HepG2 (cell line): Measurements from ENCODE around the gene DMAP1. TPM values are rescaled to one million over a fixed set of nuclear protein-coding genes. Genes with fewer than 3 reads are reported as not detected.

Experiments used
- ATAC-seq: fragments of 200-7000 bp; cut with Tn5 transposase; 3 replicates; pipeline ENCODE4 v1.9.1; 2020; ENCODE audit warnings: mild to moderate bottlenecking, moderate library complexity
- BruUV-seq: library from RNA; stranded (reverse); fragments of 400-500 nt; replicated peaks from 2 replicates; lab custom pipeline; 2021; lab: Mats Ljungman, UMichigan
- CTCF ChIA-PET: fragments of 300-600 bp; formaldehyde crosslinking; extraction: SDS; loops from one replicate; lab custom pipeline; 2021; ENCODE audit warnings: low total read pairs, inconsistent platforms, low intra/inter-chr PET ratio; lab: Yijun Ruan, JAX
- POLR2A ChIA-PET: fragments of 350-600 bp; sonication (Branson Sonifier 250); formaldehyde crosslinking; loops from one replicate; lab custom pipeline; 2020; ENCODE audit warnings: antibody characterized with exemption, inconsistent platforms; lab: Yijun Ruan, JAX
- DNase-seq: peaks from one replicate; pipeline ENCODE4 v3.0.0-alpha.2; 2015; ENCODE audit warnings: low spot score
- FAIRE-seq: peaks from 3 replicates; lab custom pipeline; 2011; peaks lifted over from hg19 to GRCh38; lab: Jason Lieb, UNC
- H2AFZ ChIP-seq: one replicate; pipeline ENCODE4 v1.6.1; 2011; ENCODE audit warnings: low read length, inconsistent platforms
- H3K27ac ChIP-seq: fragments of 300-600 bp; 3 replicates; pipeline ENCODE4 v1.8.0; 2011; ENCODE audit warnings: mixed run types, mild to moderate bottlenecking, mixed read lengths, low read length, inconsistent platforms; ENCODE audit not compliant: insufficient read depth; ENCODE audit errors: extremely low read length
- H3K27me3 ChIP-seq, 2 experiments: fragments of 200-600 bp in 1 of 2; 2 replicates in 1 of 2; 3 replicates in 1 of 2; pipeline versions ENCODE4 v1.6.0 to v1.8.0; 2011; ENCODE audit warnings: low read length in 2 of 2, mild to moderate bottlenecking in 2 of 2, moderate library complexity in 2 of 2, inconsistent platforms in 1 of 2; ENCODE audit not compliant: insufficient read depth in 2 of 2, control insufficient read depth in 1 of 2
- H3K36me3 ChIP-seq, 2 experiments: fragments of 200-600 bp in 1 of 2; replicated peaks in 1 of 2; 2 replicates in 1 of 2; 3 replicates in 1 of 2; pipeline versions ENCODE4 v1.5.1 to v1.8.0; 2011; ENCODE audit warnings: low read length in 2 of 2, inconsistent platforms in 1 of 2; ENCODE audit not compliant: insufficient read depth in 2 of 2, control insufficient read depth in 1 of 2
- H3K4me1 ChIP-seq: 2 replicates; pipeline ENCODE4 v1.5.1; 2012; ENCODE audit warnings: low read length, inconsistent platforms; ENCODE audit not compliant: insufficient read depth
- H3K4me2 ChIP-seq: 2 replicates; pipeline ENCODE4 v1.6.0; 2011; ENCODE audit warnings: low read depth, low read length, inconsistent platforms
- H3K4me3 ChIP-seq, 3 experiments: fragments of 200-600 bp in 1 of 3; sonication (generic), shearing (Covaris generic) in 1 of 3; replicated peaks in 1 of 3; 2 replicates each; pipeline ENCODE4 v1.5.1; 2011 to 2016; ENCODE audit warnings: low read length in 3 of 3, inconsistent platforms in 2 of 3, low read depth in 2 of 3, mild to moderate bottlenecking in 2 of 3, control low read depth in 1 of 3, mixed read lengths in 1 of 3; ENCODE audit not compliant: insufficient read depth in 1 of 3
- H3K79me2 ChIP-seq: one replicate; pipeline ENCODE4 v1.6.1; 2011; ENCODE audit warnings: low read length, inconsistent platforms; ENCODE audit not compliant: insufficient read depth
- H3K9ac ChIP-seq: 2 replicates; pipeline ENCODE4 v1.6.0; 2011; ENCODE audit warnings: mild to moderate bottlenecking, low read depth, low read length, inconsistent platforms; ENCODE audit not compliant: insufficient read depth
- H3K9me3 ChIP-seq: 2 replicates; pipeline ENCODE4 v1.5.1; 2012; ENCODE audit warnings: mild to moderate bottlenecking, low read length
- H4K20me1 ChIP-seq: 2 replicates; pipeline ENCODE4 v1.6.0; 2011; ENCODE audit warnings: inconsistent platforms, mild to moderate bottlenecking, low read length, moderate library complexity; ENCODE audit not compliant: insufficient read depth
- CEBPG ChIP-seq: IDR thresholded peaks from 2 replicates; pipeline ENCODE4 v1.6.1; 2016
- FOXJ3 ChIP-seq: sonication (generic); formaldehyde crosslinking; IDR thresholded peaks from 2 replicates; pipeline ENCODE4 v1.4.0; 2020; ENCODE audit warnings: missing genetic modification reagents, mild to moderate bottlenecking, borderline replicate concordance
- GLI4 ChIP-seq: sonication (generic); formaldehyde crosslinking; IDR thresholded peaks from 2 replicates; pipeline ENCODE4 v1.5.1; 2020; ENCODE audit warnings: missing genetic modification reagents, mild to moderate bottlenecking, moderate library complexity, borderline replicate concordance
- LCORL ChIP-seq, 2 experiments: fragments of 450-650 bp in 1 of 2; sonication (generic) in 1 of 2; formaldehyde crosslinking in 1 of 2; IDR thresholded peaks; 2 replicates each; pipeline versions ENCODE4 v1.5.0 to v1.6.1; 2017 to 2020; ENCODE audit warnings: antibody characterized with exemption in 1 of 2, missing genetic modification reagents in 1 of 2
- NCOA5 ChIP-seq: sonication (generic); formaldehyde crosslinking; IDR thresholded peaks from 2 replicates; pipeline ENCODE4 v1.4.0; 2020; ENCODE audit warnings: missing genetic modification reagents
- PHB2 ChIP-seq: fragments of 450-650 bp; IDR thresholded peaks from 2 replicates; pipeline ENCODE4 v1.6.1; 2018; ENCODE audit not compliant: partially characterized antibody
- REXO4 ChIP-seq: sonication (generic); formaldehyde crosslinking; IDR thresholded peaks from 2 replicates; pipeline ENCODE4 v1.8.0; 2022; ENCODE audit warnings: missing genetic modification reagents, mild to moderate bottlenecking, borderline replicate concordance
- U2AF1 ChIP-seq: fragments of 200-400 bp; formaldehyde crosslinking; optimal IDR thresholded peaks from 2 replicates; pipeline ENCODE3; 2017; ENCODE audit warnings: mild to moderate bottlenecking, low read depth, low read length
- ZBTB39 ChIP-seq: sonication (generic); formaldehyde crosslinking; IDR thresholded peaks from 2 replicates; pipeline ENCODE4 v1.5.0; 2020; ENCODE audit warnings: missing genetic modification reagents
- ZNF577 ChIP-seq: sonication (generic); formaldehyde crosslinking; IDR thresholded peaks from 2 replicates; pipeline ENCODE4 v1.4.0; 2020; ENCODE audit warnings: mild to moderate bottlenecking, low read depth, missing genetic modification reagents, borderline replicate concordance
- ZNF766 ChIP-seq: sonication (generic); formaldehyde crosslinking; IDR thresholded peaks from 2 replicates; pipeline ENCODE4 v1.5.0; 2020; ENCODE audit warnings: missing genetic modification reagents, borderline replicate concordance
- ZSCAN30 ChIP-seq: sonication (generic); formaldehyde crosslinking; IDR thresholded peaks from 2 replicates; pipeline ENCODE4 v1.5.0; 2020; ENCODE audit warnings: mild to moderate bottlenecking, missing genetic modification reagents
- ZSCAN9 ChIP-seq: IDR thresholded peaks from 2 replicates; pipeline ENCODE4 v1.6.1; 2016; ENCODE audit warnings: borderline replicate concordance
- WGBS: methylation state at CpG from one replicate; pipeline ENCODE4 v1.1.6; 2017; ENCODE audit warnings: low lambda C conversion rate; 5-methylcytosine and 5-hydroxymethylcytosine counted together
- in situ Hi-C: cut with HindIII; loops from 2 replicates; pipeline ENCODE4 v1.10.0; 2017; ENCODE audit warnings: low pct_unique_long_range_greater_than_20kb; ENCODE audit not compliant: extremely low pct_ligation_motif_present
- intact Hi-C: fragments of 100-400 bp; cut with micrococcal nuclease; formaldehyde crosslinking; loops from one replicate; pipeline ENCODE4 v1.10.0; 2022; ENCODE audit not compliant: unreplicated experiment
- polyA plus RNA-seq, 8 experiments: library from polyadenylated mRNA; depleted of rRNA in 3 of 8; stranded (reverse) in 7 of 8; unstranded in 1 of 8; fragments of >200 nt; fragmentation: Illumina TruSeq in 4 of 8; extraction: Trizol in 4 of 8; gene quantifications; 2 replicates each; pipeline versions ENCODE4 v1.2.1 to v1.2.3, GENCODE V29; 2011 to 2016; ENCODE audit warnings: low read depth in 4 of 8, missing spikeins in 1 of 8, mixed read lengths in 1 of 8; ENCODE audit not compliant: insufficient read depth in 1 of 8
- total RNA-seq, 5 experiments: library from RNA; depleted of rRNA; stranded (reverse); fragments of >200 nt; fragmentation: Illumina TruSeq; extraction: Trizol; gene quantifications; 2 replicates each; pipeline ENCODE4 v1.2.3, GENCODE V29; 2016; ENCODE audit warnings: low read depth in 1 of 5
- TF ChIP-seq, protein P1 (sequence below): sonication (generic); formaldehyde crosslinking; conservative IDR thresholded peaks from 2 replicates; pipeline ENCODE4 v1.4.0; 2020; ENCODE audit warnings: missing genetic modification reagents
- TF ChIP-seq, protein P2 (sequence below): sonication (generic); formaldehyde crosslinking; IDR thresholded peaks from 2 replicates; pipeline ENCODE4 v1.8.1; 2023; ENCODE audit warnings: missing genetic modification reagents, inconsistent platforms, borderline replicate concordance
- TF ChIP-seq, protein P3 (sequence below): IDR thresholded peaks from 2 replicates; pipeline ENCODE4 v1.6.1; 2016; ENCODE audit warnings: low read depth

DMAP1 gene
- total and polyA plus RNA-seq, 2 of the 13 experiments (the other 11 are each of a cell fraction or from before 2014, with no cell fraction given): 17.6 to 32.7 TPM

GRCh38 chr1:44266400-44267344 is 53.4 kb downstream of the DMAP1 start:
- Histone ChIP-seq H2AFZ (no peak overlapping the region), H3K27me3 (no peaks in the 10 kb centered on the region), H3K36me3 (no peaks in the 10 kb centered on the region; a peak in 1 of 5 replicates), H3K4me1 (no peaks in the 10 kb centered on the region), H3K9ac (no peak overlapping the region), H4K20me1 (no peaks in the 10 kb centered on the region), H3K4me3 (no peak overlapping the region), H3K9me3 (no peaks in the 10 kb centered on the region), H3K79me2 (no peaks in the 10 kb centered on the region), H3K27ac (no peak overlapping the region), H3K4me2 (no peak overlapping the region)
- WGBS: 97% methylated on average over 6 of the region's 6 CpGs
- ATAC-seq (no peak), FAIRE-seq (no peak), DNase-seq (no peak)
- intact Hi-C loops: no loop called here
- ChIA-PET POLR2A (interaction anchor here (4.5 kb wide), 1 partner anchor 15 kb away, joined by 24 read pairs; no protein-coding TSS in a partner anchor), CTCF (no interaction called here)
- no TSS peak for BruUV-seq
- in situ Hi-C loops: no loop called here
- no peak for TF ChIP-seq ZNF577 (CRISPR knock-in tag)
- no peak for TF ChIP-seq ZBTB39 (CRISPR knock-in tag)
- no peak for TF ChIP-seq NCOA5
- TF ChIP-seq REXO4 (CRISPR knock-in tag): no peak
- TF ChIP-seq ZNF766: no peak
- TF ChIP-seq CEBPG: no peak
- TF ChIP-seq GLI4: no peak
- TF ChIP-seq, protein P1, sequence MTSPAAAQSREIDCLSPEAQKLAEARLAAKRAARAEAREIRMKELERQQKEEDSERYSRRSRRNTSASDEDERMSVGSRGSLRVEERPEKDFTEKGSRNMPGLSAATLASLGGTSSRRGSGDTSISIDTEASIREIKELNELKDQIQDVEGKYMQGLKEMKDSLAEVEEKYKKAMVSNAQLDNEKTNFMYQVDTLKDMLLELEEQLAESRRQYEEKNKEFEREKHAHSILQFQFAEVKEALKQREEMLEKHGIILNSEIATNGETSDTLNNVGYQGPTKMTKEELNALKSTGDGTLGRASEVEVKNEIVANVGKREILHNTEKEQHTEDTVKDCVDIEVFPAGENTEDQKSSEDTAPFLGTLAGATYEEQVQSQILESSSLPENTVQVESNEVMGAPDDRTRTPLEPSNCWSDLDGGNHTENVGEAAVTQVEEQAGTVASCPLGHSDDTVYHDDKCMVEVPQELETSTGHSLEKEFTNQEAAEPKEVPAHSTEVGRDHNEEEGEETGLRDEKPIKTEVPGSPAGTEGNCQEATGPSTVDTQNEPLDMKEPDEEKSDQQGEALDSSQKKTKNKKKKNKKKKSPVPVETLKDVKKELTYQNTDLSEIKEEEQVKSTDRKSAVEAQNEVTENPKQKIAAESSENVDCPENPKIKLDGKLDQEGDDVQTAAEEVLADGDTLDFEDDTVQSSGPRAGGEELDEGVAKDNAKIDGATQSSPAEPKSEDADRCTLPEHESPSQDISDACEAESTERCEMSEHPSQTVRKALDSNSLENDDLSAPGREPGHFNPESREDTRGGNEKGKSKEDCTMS (CRISPR knock-in tag): no peak
- no peak for TF ChIP-seq ZSCAN9 (CRISPR knock-in tag)
- TF ChIP-seq FOXJ3 (CRISPR knock-in tag): no peak
- TF ChIP-seq LCORL (IDR thresholded peaks at IDR 0.05): no peak
- TF ChIP-seq LCORL (CRISPR knock-in tag; IDR thresholded peaks at IDR 0.05): no peak
- TF ChIP-seq, protein P2, sequence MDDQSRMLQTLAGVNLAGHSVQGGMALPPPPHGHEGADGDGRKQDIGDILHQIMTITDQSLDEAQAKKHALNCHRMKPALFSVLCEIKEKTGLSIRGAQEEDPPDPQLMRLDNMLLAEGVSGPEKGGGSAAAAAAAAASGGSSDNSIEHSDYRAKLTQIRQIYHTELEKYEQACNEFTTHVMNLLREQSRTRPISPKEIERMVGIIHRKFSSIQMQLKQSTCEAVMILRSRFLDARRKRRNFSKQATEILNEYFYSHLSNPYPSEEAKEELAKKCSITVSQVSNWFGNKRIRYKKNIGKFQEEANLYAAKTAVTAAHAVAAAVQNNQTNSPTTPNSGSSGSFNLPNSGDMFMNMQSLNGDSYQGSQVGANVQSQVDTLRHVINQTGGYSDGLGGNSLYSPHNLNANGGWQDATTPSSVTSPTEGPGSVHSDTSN (CRISPR knock-in tag): no peak
- no peak for TF ChIP-seq ZSCAN30
- TF ChIP-seq, protein P3, sequence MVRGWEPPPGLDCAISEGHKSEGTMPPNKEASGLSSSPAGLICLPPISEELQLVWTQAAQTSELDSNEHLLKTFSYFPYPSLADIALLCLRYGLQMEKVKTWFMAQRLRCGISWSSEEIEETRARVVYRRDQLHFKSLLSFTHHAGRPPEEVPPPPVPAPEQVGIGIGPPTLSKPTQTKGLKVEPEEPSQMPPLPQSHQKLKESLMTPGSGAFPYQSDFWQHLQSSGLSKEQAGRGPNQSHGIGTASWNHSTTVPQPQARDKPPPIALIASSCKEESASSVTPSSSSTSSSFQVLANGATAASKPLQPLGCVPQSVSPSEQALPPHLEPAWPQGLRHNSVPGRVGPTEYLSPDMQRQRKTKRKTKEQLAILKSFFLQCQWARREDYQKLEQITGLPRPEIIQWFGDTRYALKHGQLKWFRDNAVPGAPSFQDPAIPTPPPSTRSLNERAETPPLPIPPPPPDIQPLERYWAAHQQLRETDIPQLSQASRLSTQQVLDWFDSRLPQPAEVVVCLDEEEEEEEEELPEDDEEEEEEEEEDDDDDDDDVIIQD (CRISPR knock-in tag): no peak
- TF ChIP-seq PHB2: no peak
- no peak for TF ChIP-seq U2AF1
